Endodermal cell (in vitro differentiated cells): ENCODE results near the gene PRELID3B. TPM values are rescaled to one million over a fixed set of nuclear protein-coding genes. Genes with fewer than 3 reads are reported as not detected.
"Not testable (repeated sequence)": the region's sequence is repeated elsewhere in the genome, so short reads cannot be mapped to it uniquely, and the experiment has no call there.

Experiments
- DNase-seq: peaks from one replicate; pipeline ENCODE4 v3.0.0-alpha.2; 2017
- H3K27ac ChIP-seq: 2 replicates; pipeline ENCODE4 v1.5.1; 2013; ENCODE audit warnings: mild to moderate bottlenecking, low read depth, low read length, moderate library complexity
- H3K27me3 ChIP-seq: 2 replicates; pipeline ENCODE4 v1.6.1; 2013; ENCODE audit warnings: mild to moderate bottlenecking, low read length, moderate library complexity; ENCODE audit not compliant: insufficient read depth, control insufficient read depth, poor library complexity, severe bottlenecking
- H3K36me3 ChIP-seq: 2 replicates; pipeline ENCODE4 v1.7.0; 2013; ENCODE audit warnings: mild to moderate bottlenecking, low read length, moderate library complexity; ENCODE audit not compliant: control insufficient read depth, insufficient read depth
- H3K4me1 ChIP-seq: one replicate; pipeline ENCODE4 v1.7.0; 2013; ENCODE audit warnings: low read length; ENCODE audit not compliant: control insufficient read depth, insufficient read depth
- H3K4me3 ChIP-seq: 2 replicates; pipeline ENCODE4 v1.5.1; 2013; ENCODE audit warnings: mild to moderate bottlenecking, low read length, moderate library complexity
- H3K9ac ChIP-seq: 2 replicates; pipeline ENCODE4 v1.6.1; 2013; ENCODE audit warnings: mild to moderate bottlenecking, low read length, moderate library complexity; ENCODE audit not compliant: poor library complexity, severe bottlenecking; ENCODE audit errors: extremely low read depth
- H3K9me3 ChIP-seq: 2 replicates; pipeline ENCODE4 v1.6.1; 2013; ENCODE audit warnings: mild to moderate bottlenecking, low read length, moderate library complexity; ENCODE audit not compliant: control insufficient read depth
- H3K27ac Mint-ChIP-seq: 2 replicates; pipeline ENCODE4 v1.8.0; 2020; ENCODE audit warnings: mixed read lengths
- H3K27me3 Mint-ChIP-seq: 2 replicates; pipeline ENCODE4 v1.8.0; 2021; ENCODE audit warnings: mild to moderate bottlenecking, mixed read lengths; ENCODE audit not compliant: insufficient read depth
- H3K36me3 Mint-ChIP-seq: 2 replicates; pipeline ENCODE4 v1.8.0; 2020; ENCODE audit warnings: low read depth, mixed read lengths
- H3K4me1 Mint-ChIP-seq: 2 replicates; pipeline ENCODE4 v1.8.0; 2020; ENCODE audit warnings: mixed read lengths
- H3K4me3 Mint-ChIP-seq: 2 replicates; pipeline ENCODE4 v1.8.0; 2020; ENCODE audit warnings: mild to moderate bottlenecking, moderate library complexity, mixed read lengths
- H3K9me3 Mint-ChIP-seq: 2 replicates; pipeline ENCODE4 v1.8.0; 2020; ENCODE audit warnings: mild to moderate bottlenecking, mixed read lengths
- CTCF ChIP-seq: fragments of 200-600 bp; sonication (generic); conservative IDR thresholded peaks from 2 replicates; pipeline ENCODE4 v1.5.0; 2021; ENCODE audit warnings: antibody characterized with exemption, mild to moderate bottlenecking
- WGBS, 2 experiments: methylation state at CpG; one replicate each; pipeline versions ENCODE4 v1.1.5 to v1.1.7; 2013; ENCODE audit warnings: missing lambda C conversion rate in 2 of 2, mixed read lengths in 1 of 2; ENCODE audit not compliant: insufficient coverage in 1 of 2, insufficient read length in 1 of 2; 5-methylcytosine and 5-hydroxymethylcytosine counted together
- total RNA-seq, 2 donors: library from RNA; stranded (reverse); fragmentation: NEBNext Ultra II Directional in 1 of 2; extraction: Animal tissue kit (Norgen Biotek cat#: 25700) in 1 of 2; gene quantifications; 2 replicates in 1 of 2; 3 replicates in 1 of 2; pipeline ENCODE4 v1.2.1, GENCODE V29; 2021

Gene PRELID3B
- total RNA-seq, 2 donors from 2014 or later: 48.6 to 50.8 TPM

- DNase-seq: peak; percentile 96
- no peaks in the 10 kb centered on the region for H3K4me1 ChIP-seq
- H3K27me3 Mint-ChIP-seq: peaks cover 21% of the 10 kb centered on the region
- peak overlapping the region; percentile 86 for H3K27ac Mint-ChIP-seq
- WGBS, 2 experiments: 22 to 27% methylated on average over 36 to 66 of the region's 66 CpGs
- TF ChIP-seq CTCF: no peak
- H3K27me3 ChIP-seq: no peaks in the 10 kb centered on the region
- peak overlapping the region; percentile 84 for H3K4me3 ChIP-seq
- no peaks in the 10 kb centered on the region for H3K9me3 Mint-ChIP-seq
- H3K4me3 Mint-ChIP-seq: peak overlapping the region; percentile 78
- peak overlapping the region; percentile 49 for H3K9ac ChIP-seq
- H3K36me3 ChIP-seq: peaks cover 16% of the 10 kb centered on the region
- H3K27ac ChIP-seq: peak overlapping the region; percentile 14
- H3K4me1 Mint-ChIP-seq: peaks cover 12% of the 10 kb centered on the region
- H3K36me3 Mint-ChIP-seq: peaks cover 13% of the 10 kb centered on the region
- no peaks in the 10 kb centered on the region for H3K9me3 ChIP-seq
These were observed 428 bp upstream of the PRELID3B start for GRCh38 chr20:59042796-59043631.

GRCh38 chr20:59041487-59041886 lies 1.1 kb downstream of the PRELID3B start:
- not testable (repeated sequence) for H3K27ac ChIP-seq, H3K9me3 ChIP-seq, H3K9ac ChIP-seq, H3K27ac Mint-ChIP-seq, H3K27me3 ChIP-seq, DNase-seq, H3K4me1 ChIP-seq, H3K9me3 Mint-ChIP-seq
- Histone ChIP-seq H3K4me3 (peak overlapping the region; percentile 84), H3K36me3 (peaks cover 31% of the 10 kb centered on the region)
- Mint-ChIP-seq H3K36me3 (peaks cover 28% of the 10 kb centered on the region), H3K4me1 (peaks cover 12% of the 10 kb centered on the region), H3K4me3 (peak overlapping the region; percentile 78), H3K27me3 (peaks cover 14% of the 10 kb centered on the region)
- 93 to 94% methylated on average over 9 to 16 of the region's 16 CpGs for WGBS, 2 experiments

- H3K9ac ChIP-seq: no peak overlapping the region
- H3K27me3 ChIP-seq: no peaks in the 10 kb centered on the region
- peak overlapping the region; percentile 84 for H3K4me3 ChIP-seq
- WGBS, 2 experiments: 90 to 92% methylated on average over 4 to 5 of the region's 5 CpGs
- H3K4me1 ChIP-seq: no peaks in the 10 kb centered on the region
- Mint-ChIP-seq H3K4me3 (peak overlapping the region; percentile 78), H3K27ac (no peak overlapping the region), H3K36me3 (peaks cover 35% of the 10 kb centered on the region), H3K4me1 (peaks cover 12% of the 10 kb centered on the region), H3K9me3 (no peaks in the 10 kb centered on the region), H3K27me3 (peaks cover 14% of the 10 kb centered on the region)
- DNase-seq: no peak
- no peak overlapping the region for H3K27ac ChIP-seq
- H3K9me3 ChIP-seq: no peaks in the 10 kb centered on the region
- no peak for TF ChIP-seq CTCF
- peaks cover 39% of the 10 kb centered on the region for H3K36me3 ChIP-seq
These were observed 1.9 kb downstream of the PRELID3B start for GRCh38 chr20:59040667-59041066.
